ENCODE measurements around the gene RHBDL1. TPM values are rescaled to one million over a fixed set of nuclear protein-coding genes. Genes with fewer than 3 reads are reported as not detected.

RHBDL1 gene
- total and polyA plus RNA-seq, 2 experiments from 2014 or later: 0.90 to 2.1 TPM

- no peaks in the 10 kb centered on the region for H3K9me2 ChIP-seq (ENCODE audit: insufficient read depth)
- no peaks in the 10 kb centered on the region for H4K20me1 ChIP-seq (ENCODE audit: insufficient read depth)
- H3K36me3 ChIP-seq (ENCODE audit: low read depth): no peaks in the 10 kb centered on the region
- peaks cover 11% of the 10 kb centered on the region; the same call in 1 of the 2 replicates for H3K4me1 ChIP-seq (ENCODE audit: insufficient read depth)
- DNase-seq: no peak
- peaks cover 10% of the 10 kb centered on the region; the same call in 1 of the 2 replicates for H3K27me3 ChIP-seq (replicated peaks; ENCODE audit: insufficient read depth)
- no peaks in the 10 kb centered on the region; the same call in 1 of the 2 replicates for H3K79me2 ChIP-seq (ENCODE audit: insufficient read depth)
- in situ Hi-C loops (cut with MboI): no loop called here
- H3F3A ChIP-seq (ENCODE audit: insufficient read depth): peaks cover 10% of the 10 kb centered on the region
- no peak overlapping the region for H3K9ac ChIP-seq
- 63 to 66% methylated on average over 11 of the region's 11 CpGs for WGBS, 2 experiments (ENCODE audit: low coverage in 1 of 2, low lambda C conversion rate in 2 of 2, missing lambda C conversion rate in 2 of 2)
- H3K27ac ChIP-seq: no peak overlapping the region
- H3K4me3 ChIP-seq: no peak overlapping the region
- no peak for TF ChIP-seq EZH2 (IDR thresholded peaks at IDR 0.05; ENCODE audit: insufficient read depth, poor library complexity, severe bottlenecking)
- H3K9me3 ChIP-seq (ENCODE audit: low read depth): no peaks in the 10 kb centered on the region
- no peak overlapping the region for H3K4me2 ChIP-seq (ENCODE audit: unreplicated experiment)
- no peak overlapping the region for H2AFZ ChIP-seq
Measured at GRCh38 chr16:714079-714478, 38.6 kb downstream of the RHBDL1 start.

- Histone ChIP-seq H3K9ac (peak within 1 kb of the TSS; percentile 73), H2AFZ (peak within 1 kb of the TSS; percentile 62), H4K20me1 (ENCODE audit: insufficient read depth) (no peaks in the 10 kb centered on the region), H3F3A (ENCODE audit: insufficient read depth) (peaks cover 10% of the 10 kb centered on the region), H3K27me3 (replicated peaks; ENCODE audit: insufficient read depth) (peaks cover 10% of the 10 kb centered on the region; the same call in 1 of the 2 replicates), H3K4me2 (ENCODE audit: unreplicated experiment) (peak within 1 kb of the TSS; percentile 63), H3K4me1 (ENCODE audit: insufficient read depth) (peaks cover 9% of the 10 kb centered on the region), H3K27ac (no peak within 1 kb of the TSS), H3K79me2 (ENCODE audit: insufficient read depth) (no peaks in the 10 kb centered on the region; the same call in 1 of the 2 replicates), H3K9me3 (ENCODE audit: low read depth) (no peaks in the 10 kb centered on the region), H3K9me2 (ENCODE audit: insufficient read depth) (no peaks in the 10 kb centered on the region), H3K4me3 (peak within 1 kb of the TSS; percentile 76), H3K36me3 (ENCODE audit: low read depth) (no peaks in the 10 kb centered on the region)
- no peak for TF ChIP-seq EZH2phosphoT487 (IDR thresholded peaks at IDR 0.05; ENCODE audit: insufficient read depth, low read depth)
- no peak for TF ChIP-seq EZH2 (IDR thresholded peaks at IDR 0.05; ENCODE audit: insufficient read depth, poor library complexity, severe bottlenecking)
- DNase-seq: peak; percentile 97
- in situ Hi-C loops (cut with MboI): no loop called here
- WGBS, 2 experiments (ENCODE audit: low coverage in 1 of 2, low lambda C conversion rate in 2 of 2, missing lambda C conversion rate in 2 of 2): 6 to 12% methylated on average over 24 to 89 of the region's 108 CpGs
Measured at GRCh38 chr16:714558-715476, 39.3 kb downstream of the RHBDL1 start, which contains the start of gene METRN. TSS of gene METRN (plus strand) at chr16:715118. CDS start at chr16:715290, 172 bp downstream.

- Histone ChIP-seq H3K4me1 (ENCODE audit: insufficient read depth) (peaks cover 9% of the 10 kb centered on the region; the same call in 1 of the 2 replicates), H3K9me2 (ENCODE audit: insufficient read depth) (no peaks in the 10 kb centered on the region), H3K9ac (peak overlapping the region; percentile 73), H2AFZ (peak overlapping the region; percentile 62), H3K79me2 (ENCODE audit: insufficient read depth) (no peaks in the 10 kb centered on the region; the same call in 1 of the 2 replicates), H3K36me3 (ENCODE audit: low read depth) (no peaks in the 10 kb centered on the region), H4K20me1 (ENCODE audit: insufficient read depth) (no peaks in the 10 kb centered on the region), H3F3A (ENCODE audit: insufficient read depth) (peaks cover 10% of the 10 kb centered on the region), H3K9me3 (ENCODE audit: low read depth) (no peaks in the 10 kb centered on the region), H3K4me3 (peak overlapping the region; percentile 76), H3K4me2 (ENCODE audit: unreplicated experiment) (peak overlapping the region; percentile 63), H3K27me3 (replicated peaks; ENCODE audit: insufficient read depth) (peaks cover 3% of the 10 kb centered on the region; the same call in 1 of the 2 replicates), H3K27ac (no peak overlapping the region)
- in situ Hi-C loops (cut with MboI): no loop called here
- DNase-seq: peak; percentile 63
- WGBS, 2 experiments (ENCODE audit: low coverage in 1 of 2, low lambda C conversion rate in 2 of 2, missing lambda C conversion rate in 2 of 2): 6 to 7% methylated on average over 36 to 58 of the region's 74 CpGs
- TF ChIP-seq EZH2phosphoT487 (IDR thresholded peaks at IDR 0.05; ENCODE audit: insufficient read depth, low read depth) (no peak), EZH2 (IDR thresholded peaks at IDR 0.05; ENCODE audit: insufficient read depth, poor library complexity, severe bottlenecking) (no peak)
Measured at GRCh38 chr16:715477-716199, 40.2 kb downstream of the RHBDL1 start.

GRCh38 chr16:716200-716568 is 40.7 kb downstream of the RHBDL1 start:
- Histone ChIP-seq H3K9ac (peak overlapping the region; percentile 73), H4K20me1 (ENCODE audit: insufficient read depth) (no peaks in the 10 kb centered on the region), H3K36me3 (ENCODE audit: low read depth) (no peaks in the 10 kb centered on the region), H3K4me2 (ENCODE audit: unreplicated experiment) (peak overlapping the region; percentile 63), H3K9me2 (ENCODE audit: insufficient read depth) (no peaks in the 10 kb centered on the region), H3K4me3 (peak overlapping the region; percentile 76), H3K4me1 (ENCODE audit: insufficient read depth) (peaks cover 9% of the 10 kb centered on the region; the same call in 1 of the 2 replicates), H3K9me3 (ENCODE audit: low read depth) (no peaks in the 10 kb centered on the region), H3F3A (ENCODE audit: insufficient read depth) (peaks cover 10% of the 10 kb centered on the region), H3K27ac (no peak overlapping the region), H3K79me2 (ENCODE audit: insufficient read depth) (no peaks in the 10 kb centered on the region; the same call in 1 of the 2 replicates), H3K27me3 (replicated peaks; ENCODE audit: insufficient read depth) (no peaks in the 10 kb centered on the region), H2AFZ (no peak overlapping the region)
- in situ Hi-C loops (cut with MboI): no loop called here
- DNase-seq: peak; percentile 63
- WGBS, 2 experiments (ENCODE audit: low coverage in 1 of 2, low lambda C conversion rate in 2 of 2, missing lambda C conversion rate in 2 of 2): 21 to 28% methylated on average over 10 to 12 of the region's 12 CpGs
- no peak for TF ChIP-seq EZH2 (IDR thresholded peaks at IDR 0.05; ENCODE audit: insufficient read depth, poor library complexity, severe bottlenecking)
- no peak for TF ChIP-seq EZH2phosphoT487 (IDR thresholded peaks at IDR 0.05; ENCODE audit: insufficient read depth, low read depth)
